Trophoblast cell (in vitro differentiated cells and primary cell): ENCODE data around the gene SEMA4D.
"Not testable (repeated sequence)": the region's sequence is repeated elsewhere in the genome, so short reads cannot be mapped to it uniquely, and the experiment has no call there.

ENCODE experiments used
- DNase-seq, 2 donors: peaks; one replicate each; pipeline ENCODE4 v3.0.0-alpha.2; 2016
- H2AFZ ChIP-seq: 2 replicates; pipeline ENCODE4 v1.6.1; 2013; ENCODE audit warnings: low read length, moderate library complexity, mild to moderate bottlenecking; ENCODE audit not compliant: insufficient read depth, poor library complexity
- H2AK5ac ChIP-seq: 2 replicates; pipeline ENCODE4 v1.6.1; 2013; ENCODE audit warnings: mild to moderate bottlenecking, low read length
- H2BK120ac ChIP-seq: 2 replicates; pipeline ENCODE4 v1.6.1; 2013; ENCODE audit warnings: low read length, mild to moderate bottlenecking, moderate library complexity; ENCODE audit not compliant: insufficient read depth, poor library complexity
- H2BK12ac ChIP-seq: 2 replicates; pipeline ENCODE4 v1.6.1; 2013; ENCODE audit warnings: mild to moderate bottlenecking, low read length, moderate library complexity
- H2BK5ac ChIP-seq: 2 replicates; pipeline ENCODE4 v1.6.1; 2013; ENCODE audit warnings: low read length, low read depth, moderate library complexity, mild to moderate bottlenecking; ENCODE audit not compliant: poor library complexity
- H3K14ac ChIP-seq: 2 replicates; pipeline ENCODE4 v1.6.1; 2013; ENCODE audit warnings: mild to moderate bottlenecking, low read length
- H3K18ac ChIP-seq: 2 replicates; pipeline ENCODE4 v1.6.1; 2013; ENCODE audit warnings: mild to moderate bottlenecking, low read length
- H3K23ac ChIP-seq: 2 replicates; pipeline ENCODE4 v1.6.1; 2013; ENCODE audit warnings: low read length
- H3K27ac ChIP-seq: 2 replicates; pipeline ENCODE4 v1.5.1; 2013; ENCODE audit warnings: low read depth, mild to moderate bottlenecking, inconsistent platforms, low read length, moderate library complexity
- H3K27me3 ChIP-seq: 2 replicates; pipeline ENCODE4 v1.6.1; 2013; ENCODE audit warnings: inconsistent platforms, mild to moderate bottlenecking, low read length, moderate library complexity; ENCODE audit not compliant: insufficient read depth
- H3K36me3 ChIP-seq, 2 experiments: 1 replicate in 1 of 2; 2 replicates in 1 of 2; pipeline ENCODE4 v1.6.1; 2013; ENCODE audit warnings: low read length in 2 of 2, mild to moderate bottlenecking in 2 of 2, moderate library complexity in 1 of 2; ENCODE audit not compliant: insufficient read depth in 2 of 2, control insufficient read depth in 1 of 2
- H3K4ac ChIP-seq: 2 replicates; pipeline ENCODE4 v1.6.1; 2013; ENCODE audit warnings: low read depth, mild to moderate bottlenecking, low read length, moderate library complexity
- H3K4me1 ChIP-seq, 2 experiments: 1 replicate in 1 of 2; 2 replicates in 1 of 2; pipeline ENCODE4 v1.6.1; 2013; ENCODE audit warnings: low read length in 2 of 2, mild to moderate bottlenecking in 2 of 2, moderate library complexity in 1 of 2; ENCODE audit not compliant: insufficient read depth in 2 of 2, control insufficient read depth in 1 of 2
- H3K4me2 ChIP-seq: 2 replicates; pipeline ENCODE4 v1.6.1; 2013; ENCODE audit warnings: inconsistent platforms, mild to moderate bottlenecking, low read length, moderate library complexity
- H3K4me3 ChIP-seq: 2 replicates; pipeline ENCODE4 v1.5.1; 2013; ENCODE audit warnings: mild to moderate bottlenecking, low read depth, low read length, inconsistent platforms
- H3K79me1 ChIP-seq: one replicate; pipeline ENCODE4 v1.6.1; 2013; ENCODE audit warnings: low read length
- H3K79me2 ChIP-seq: 2 replicates; pipeline ENCODE4 v1.6.1; 2013; ENCODE audit warnings: low read length, mild to moderate bottlenecking; ENCODE audit not compliant: control insufficient read depth, insufficient read depth, poor library complexity
- H3K9ac ChIP-seq: 2 replicates; pipeline ENCODE4 v1.6.1; 2013; ENCODE audit warnings: mild to moderate bottlenecking, low read length
- H3K9me3 ChIP-seq: 2 replicates; pipeline ENCODE4 v1.6.1; 2013; ENCODE audit warnings: low read depth, mild to moderate bottlenecking, control low read depth, inconsistent platforms, low read length; ENCODE audit not compliant: insufficient read depth
- H4K12ac ChIP-seq: 2 replicates; pipeline ENCODE4 v1.6.1; 2013; ENCODE audit warnings: low read depth, mild to moderate bottlenecking, low read length, moderate library complexity
- H4K8ac ChIP-seq: 2 replicates; pipeline ENCODE4 v1.6.1; 2013; ENCODE audit warnings: low read depth, mild to moderate bottlenecking, low read length, moderate library complexity
- H4K91ac ChIP-seq: one replicate; pipeline ENCODE4 v1.6.1; 2013; ENCODE audit warnings: low read depth, mild to moderate bottlenecking, low read length, moderate library complexity
- WGBS: extraction: QIAGEN DNeasy Blood & Tissue Kit; methylation state at CpG from one replicate; pipeline ENCODE4 v1.1.7; 2013; ENCODE audit warnings: missing lambda C conversion rate; ENCODE audit not compliant: insufficient read length, insufficient coverage; ENCODE audit errors: extremely low coverage; 5-methylcytosine and 5-hydroxymethylcytosine counted together

Gene SEMA4D

GRCh38 chr9:89343812-89344211, 154.1 kb downstream of the SEMA4D start:
- H4K8ac ChIP-seq, H2AFZ ChIP-seq, H2BK5ac ChIP-seq, DNase-seq, H2BK12ac ChIP-seq, H3K27me3 ChIP-seq, H4K91ac ChIP-seq, H3K18ac ChIP-seq, H3K4me3 ChIP-seq, H3K27ac ChIP-seq, H3K23ac ChIP-seq, H2BK120ac ChIP-seq, H4K12ac ChIP-seq, H3K9me3 ChIP-seq, H3K79me1 ChIP-seq, H2AK5ac ChIP-seq, H3K9ac ChIP-seq, H3K4me2 ChIP-seq, H3K14ac ChIP-seq, H3K4ac ChIP-seq, H3K4me1 ChIP-seq, H3K79me2 ChIP-seq: not testable (repeated sequence)
- peaks cover 25 to 45% of the 10 kb centered on the region in 2 experiments for H3K36me3 ChIP-seq
- no CpG with 5 or more reads among the region's 7 CpGs for WGBS

GRCh38 chr9:89342948-89343347, 155.0 kb downstream of the SEMA4D start:
- no peak overlapping the region for H3K9ac ChIP-seq
- H3K4me3 ChIP-seq = no peak overlapping the region
- no peak for DNase-seq
- no peaks in the 10 kb centered on the region for H3K79me2 ChIP-seq
- peaks cover 19 to 38% of the 10 kb centered on the region in 2 experiments for H3K36me3 ChIP-seq
- H3K79me1 ChIP-seq = no peaks in the 10 kb centered on the region
- no peak overlapping the region for H2AFZ ChIP-seq
- no peaks in the 10 kb centered on the region for H3K9me3 ChIP-seq
- H3K27ac ChIP-seq = no peak overlapping the region
- H2BK5ac ChIP-seq = no peak overlapping the region
- no peak overlapping the region for H4K91ac ChIP-seq
- H2BK120ac ChIP-seq = no peak overlapping the region
- no peak overlapping the region for H3K14ac ChIP-seq
- no peak overlapping the region for H4K8ac ChIP-seq
- H3K4ac ChIP-seq = no peak overlapping the region
- no CpG with 5 or more reads among the region's 1 CpG for WGBS
- no peak overlapping the region for H3K23ac ChIP-seq
- no peak overlapping the region for H4K12ac ChIP-seq
- H3K18ac ChIP-seq = no peak overlapping the region
- H3K4me1 ChIP-seq = no peaks in the 10 kb centered on the region
- no peak overlapping the region for H2BK12ac ChIP-seq
- no peak overlapping the region for H3K4me2 ChIP-seq
- no peak overlapping the region for H2AK5ac ChIP-seq
- no peaks in the 10 kb centered on the region for H3K27me3 ChIP-seq

GRCh38 chr9:89342213-89342612, 155.7 kb downstream of the SEMA4D start:
- no peak overlapping the region for H2BK5ac ChIP-seq
- no peak overlapping the region for H4K12ac ChIP-seq
- H2BK12ac ChIP-seq = no peak overlapping the region
- H4K8ac ChIP-seq = no peak overlapping the region
- no peak overlapping the region for H3K14ac ChIP-seq
- no peak overlapping the region for H3K27ac ChIP-seq
- no peaks in the 10 kb centered on the region for H3K9me3 ChIP-seq
- DNase-seq = no peak
- H3K27me3 ChIP-seq = no peaks in the 10 kb centered on the region
- H3K9ac ChIP-seq = no peak overlapping the region
- no peak overlapping the region for H2BK120ac ChIP-seq
- H3K4ac ChIP-seq = no peak overlapping the region
- no peaks in the 10 kb centered on the region for H3K79me2 ChIP-seq
- no peaks in the 10 kb centered on the region for H3K4me1 ChIP-seq
- H3K36me3 ChIP-seq = peaks cover 20 to 38% of the 10 kb centered on the region in 2 experiments
- H3K18ac ChIP-seq = no peak overlapping the region
- H3K79me1 ChIP-seq = no peaks in the 10 kb centered on the region
- H2AFZ ChIP-seq = no peak overlapping the region
- H3K23ac ChIP-seq = no peak overlapping the region
- WGBS = no CpG with 5 or more reads among the region's 6 CpGs
- H2AK5ac ChIP-seq = no peak overlapping the region
- no peak overlapping the region for H3K4me2 ChIP-seq
- H3K4me3 ChIP-seq = no peak overlapping the region
- no peak overlapping the region for H4K91ac ChIP-seq

- Histone ChIP-seq H2AFZ (no peak overlapping the region), H2BK120ac (no peak overlapping the region), H3K23ac (no peak overlapping the region), H3K27ac (no peak overlapping the region), H4K8ac (no peak overlapping the region), H3K4me2 (no peak overlapping the region), H3K79me2 (no peaks in the 10 kb centered on the region), H3K18ac (no peak overlapping the region), H3K14ac (no peak overlapping the region), H3K79me1 (no peaks in the 10 kb centered on the region), H2BK12ac (no peak overlapping the region), H4K12ac (no peak overlapping the region), H2AK5ac (no peak overlapping the region), H3K9ac (no peak overlapping the region), H3K4me3 (no peak overlapping the region), H3K4me1 (no peaks in the 10 kb centered on the region), H3K27me3 (no peaks in the 10 kb centered on the region), H3K36me3 (peaks cover 19 to 27% of the 10 kb centered on the region in 2 experiments), H4K91ac (no peak overlapping the region), H3K4ac (no peak overlapping the region), H3K9me3 (no peaks in the 10 kb centered on the region), H2BK5ac (no peak overlapping the region)
- no peak for DNase-seq
- WGBS = no CpG with 5 or more reads among the region's 3 CpGs
These were observed 157.6 kb downstream of the SEMA4D start for GRCh38 chr9:89340332-89340731.
